HUES64 (cell line): Measurements from ENCODE around the gene WHRN.

Experiments used
- H3K27ac ChIP-seq: 2 replicates; pipeline ENCODE4 v1.7.0; 2013; ENCODE audit warnings: low read depth, low read length, inconsistent platforms
- H3K27me3 ChIP-seq: 2 replicates; pipeline ENCODE4 v1.6.1; 2013; ENCODE audit warnings: mild to moderate bottlenecking, low read length; ENCODE audit not compliant: insufficient read depth
- H3K36me3 ChIP-seq: 2 replicates; pipeline ENCODE4 v1.6.1; 2013; ENCODE audit warnings: mild to moderate bottlenecking, low read length; ENCODE audit not compliant: insufficient read depth
- H3K4me1 ChIP-seq: 2 replicates; pipeline ENCODE4 v1.6.1; 2013; ENCODE audit warnings: mild to moderate bottlenecking, low read length, moderate library complexity; ENCODE audit not compliant: insufficient read depth
- H3K4me3 ChIP-seq: 2 replicates; pipeline ENCODE4 v1.5.1; 2013; ENCODE audit warnings: mild to moderate bottlenecking, low read length, moderate library complexity
- H3K9ac ChIP-seq: 2 replicates; pipeline ENCODE4 v1.6.1; 2013; ENCODE audit warnings: mild to moderate bottlenecking, low read depth, low read length
- H3K9me3 ChIP-seq: 2 replicates; pipeline ENCODE4 v1.6.1; 2013; ENCODE audit warnings: low read depth, low read length; ENCODE audit not compliant: insufficient read depth
- WGBS: fragments of 150-250, 120-280 bp; methylation state at CpG from one replicate; pipeline ENCODE4 v1.1.7; 2013; ENCODE audit warnings: missing lambda C conversion rate; 5-methylcytosine and 5-hydroxymethylcytosine counted together

Gene WHRN

DNA sequence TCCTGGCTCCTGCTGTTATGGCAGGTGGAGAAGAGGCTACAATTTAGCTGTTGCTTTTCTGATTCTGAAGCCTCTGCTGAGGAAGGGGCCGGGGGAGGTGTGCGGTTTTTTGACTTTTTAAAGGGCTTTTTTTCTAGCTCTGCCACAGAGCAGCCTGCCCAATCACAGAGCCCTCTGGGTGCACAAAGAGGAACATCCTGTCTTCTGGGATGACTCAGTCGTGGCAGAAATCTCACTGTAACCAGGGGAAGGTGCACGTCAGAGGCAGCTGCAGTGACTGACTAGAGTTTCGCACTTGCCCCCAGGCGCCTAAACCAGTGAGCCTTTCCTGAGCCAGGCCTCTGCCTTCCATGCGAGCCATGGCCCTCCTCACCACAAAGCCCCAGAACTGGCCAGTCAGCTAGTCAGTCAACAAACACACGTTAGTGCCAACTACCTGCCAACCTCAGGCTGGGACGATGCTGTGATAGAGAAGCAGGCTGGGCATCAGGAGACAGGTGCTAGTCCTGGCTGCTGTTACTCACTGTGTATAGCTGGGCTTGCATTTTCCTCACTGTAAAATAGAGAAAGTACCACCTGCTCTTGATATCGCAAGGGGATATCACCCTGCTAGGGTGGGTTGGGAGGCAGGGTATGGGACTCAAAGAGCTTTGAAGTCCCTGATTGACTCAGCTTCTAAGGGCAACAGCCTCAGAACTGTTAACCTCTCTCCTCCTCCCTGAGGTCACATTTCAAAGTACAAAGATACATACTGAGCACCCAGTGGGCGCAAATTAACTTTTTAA, 119.7 kb downstream of the WHRN start:
- Histone ChIP-seq H3K4me1 (peaks cover 55% of the 10 kb centered on the region), H3K4me3 (no peak overlapping the region), H3K36me3 (no peaks in the 10 kb centered on the region), H3K27me3 (no peaks in the 10 kb centered on the region), H3K27ac (peak overlapping the region; percentile 58; the same call in 1 of the 2 replicates), H3K9me3 (no peaks in the 10 kb centered on the region), H3K9ac (0 out of 2 replicates have a peak overlapping the region, but pooled peaks have one; percentile 1)
- WGBS: 49% methylated on average over 11 of the region's 11 CpGs

- WGBS: 76% methylated on average over 7 of the region's 7 CpGs
- Histone ChIP-seq H3K27ac (peak overlapping the region; percentile 58; the same call in 1 of the 2 replicates), H3K4me3 (no peak overlapping the region), H3K9ac (no peak overlapping the region), H3K4me1 (peaks cover 58% of the 10 kb centered on the region), H3K36me3 (peaks cover 5% of the 10 kb centered on the region; the same call in 1 of the 2 replicates), H3K9me3 (no peaks in the 10 kb centered on the region), H3K27me3 (no peaks in the 10 kb centered on the region)
These were observed 120.4 kb downstream of the WHRN start for GRCh38 chr9:114384836-114385396.

DNA sequence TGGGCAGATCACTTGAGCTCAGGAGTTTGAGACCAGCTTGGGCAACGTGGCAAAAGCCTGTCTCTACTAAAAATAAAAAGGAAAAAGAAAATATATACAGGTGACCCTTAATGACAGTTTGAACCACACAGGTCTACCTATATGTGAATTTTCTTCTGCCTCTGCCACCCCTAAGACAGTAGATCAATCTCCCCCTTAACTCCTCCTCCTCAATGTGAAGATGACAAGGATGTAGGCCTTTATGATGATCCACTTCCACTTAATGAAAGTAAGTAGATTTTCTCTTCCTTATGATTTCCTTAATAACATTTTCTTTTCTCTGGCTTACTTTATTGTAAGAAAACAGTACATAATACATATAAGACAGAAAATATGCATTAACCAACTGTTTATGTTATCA, 120.9 kb downstream of the WHRN start:
- no peaks in the 10 kb centered on the region for H3K27me3 ChIP-seq
- WGBS: 57% methylated on average over 1 of the region's 1 CpG
- H3K9me3 ChIP-seq: no peaks in the 10 kb centered on the region
- peaks cover 58% of the 10 kb centered on the region for H3K4me1 ChIP-seq
- H3K9ac ChIP-seq: no peak overlapping the region
- no peak overlapping the region for H3K27ac ChIP-seq
- H3K36me3 ChIP-seq: peaks cover 5% of the 10 kb centered on the region; the same call in 1 of the 2 replicates
- no peak overlapping the region for H3K4me3 ChIP-seq

- WGBS: 74% methylated on average over 8 of the region's 8 CpGs
- 0 out of 2 replicates have a peak overlapping the region, but pooled peaks have one; percentile 11 for H3K9ac ChIP-seq
- H3K4me3 ChIP-seq: no peak overlapping the region
- peak overlapping the region; percentile 38 for H3K27ac ChIP-seq
- H3K27me3 ChIP-seq: no peaks in the 10 kb centered on the region
- no peaks in the 10 kb centered on the region for H3K9me3 ChIP-seq
- peaks cover 5% of the 10 kb centered on the region; the same call in 1 of the 2 replicates for H3K36me3 ChIP-seq
- H3K4me1 ChIP-seq: peaks cover 58% of the 10 kb centered on the region
These were observed 121.6 kb downstream of the WHRN start for GRCh38 chr9:114383521-114384231.

DNA sequence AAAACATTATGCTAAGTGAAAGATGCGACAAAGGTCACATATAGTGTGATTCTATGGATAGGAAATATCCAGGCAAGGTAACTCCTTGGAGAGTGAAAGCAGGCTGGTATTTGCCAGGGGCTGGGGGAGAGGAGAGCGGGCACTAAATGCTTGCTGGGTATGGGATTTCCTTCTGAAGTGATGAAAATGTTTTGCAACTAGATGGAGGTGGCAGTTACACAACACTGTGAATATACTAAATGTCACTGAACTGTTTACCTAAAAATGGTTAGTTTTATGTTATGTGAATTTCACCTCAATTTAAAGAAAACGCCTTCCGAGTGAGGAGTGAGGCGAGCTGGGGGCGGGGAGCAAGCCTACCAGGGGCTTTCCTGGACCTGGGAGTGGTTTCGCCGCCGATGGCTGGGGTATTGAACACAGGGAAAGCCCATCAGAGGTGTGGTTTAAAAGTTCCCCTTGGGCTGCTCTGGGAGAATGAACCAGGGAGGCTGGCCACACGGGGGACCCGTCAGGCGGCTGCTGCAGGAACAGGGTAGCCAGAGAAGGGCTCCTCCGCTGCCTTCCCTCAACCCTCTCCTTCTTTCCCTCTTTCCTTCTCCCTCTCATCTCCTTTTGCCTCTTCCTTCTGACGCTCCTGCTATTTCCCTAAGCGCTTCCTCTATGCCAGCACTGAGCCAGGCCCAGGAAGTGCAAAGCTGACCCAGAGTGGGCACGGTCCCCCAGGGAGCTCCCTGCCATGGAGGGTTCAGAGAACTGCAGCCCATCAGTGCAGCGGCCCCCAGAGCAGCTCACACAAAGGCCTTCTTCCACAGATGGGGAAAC, 122.4 kb downstream of the WHRN start:
- peaks cover 5% of the 10 kb centered on the region; the same call in 1 of the 2 replicates for H3K36me3 ChIP-seq
- no peaks in the 10 kb centered on the region for H3K9me3 ChIP-seq
- H3K4me3 ChIP-seq: no peak overlapping the region
- H3K27ac ChIP-seq: peak overlapping the region; percentile 38
- whole genome bisulfite sequencing: 51% methylated on average over 17 of the region's 17 CpGs
- peaks cover 52% of the 10 kb centered on the region for H3K4me1 ChIP-seq
- 0 out of 2 replicates have a peak overlapping the region, but pooled peaks have one; percentile 11 for H3K9ac ChIP-seq
- H3K27me3 ChIP-seq: no peaks in the 10 kb centered on the region

DNA sequence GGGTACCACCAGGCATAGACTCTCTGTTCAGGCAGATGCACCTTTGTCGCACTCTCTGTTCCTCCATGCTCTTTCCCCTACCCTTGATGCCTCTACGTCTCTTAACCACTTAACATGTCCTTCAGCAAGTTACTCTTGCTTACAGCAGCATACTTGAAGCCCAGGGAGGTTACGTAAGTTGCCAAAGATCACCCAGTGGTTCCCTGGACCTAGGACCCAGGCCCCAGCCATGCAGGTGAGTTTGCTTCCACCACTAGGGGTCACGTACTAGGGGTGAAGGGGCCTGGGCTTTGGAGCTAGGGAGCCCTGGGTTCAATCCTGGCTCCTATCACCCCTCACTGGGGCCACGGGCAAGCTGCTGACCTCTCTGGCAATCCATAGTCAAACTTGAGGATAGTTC, 126.4 kb downstream of the WHRN start:
- no peaks in the 10 kb centered on the region for H3K9me3 ChIP-seq
- no peak overlapping the region for H3K9ac ChIP-seq
- no peaks in the 10 kb centered on the region for H3K27me3 ChIP-seq
- whole genome bisulfite sequencing: 93% methylated on average over 5 of the region's 5 CpGs
- H3K36me3 ChIP-seq: peaks cover 13% of the 10 kb centered on the region
- H3K4me3 ChIP-seq: no peak overlapping the region
- H3K4me1 ChIP-seq: peaks cover 31% of the 10 kb centered on the region
- H3K27ac ChIP-seq: no peak overlapping the region

DNA sequence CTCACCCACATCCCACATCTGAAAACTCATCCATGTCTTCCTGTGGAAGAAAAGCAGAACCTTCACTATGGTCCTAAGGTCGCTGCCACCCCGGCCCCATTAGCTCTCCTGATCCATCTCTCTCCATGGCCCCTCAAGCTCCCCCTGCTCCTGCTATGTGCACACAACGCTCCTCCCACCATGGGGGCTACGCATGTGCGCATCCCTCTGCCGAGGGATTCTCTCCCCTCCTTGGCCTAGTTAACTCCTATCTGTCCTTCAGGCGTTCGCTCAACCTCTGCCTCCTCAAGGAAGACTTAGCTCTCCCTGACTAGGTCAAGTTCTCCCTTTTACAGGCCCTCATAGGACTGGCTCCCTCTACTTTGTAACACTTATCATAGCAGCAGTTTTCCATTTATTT, 127.3 kb downstream of the WHRN start:
- no peak overlapping the region for H3K4me3 ChIP-seq
- H3K9ac ChIP-seq: no peak overlapping the region
- peaks cover 13% of the 10 kb centered on the region for H3K36me3 ChIP-seq
- H3K27me3 ChIP-seq: no peaks in the 10 kb centered on the region
- no peak overlapping the region for H3K27ac ChIP-seq
- WGBS: 89% methylated on average over 8 of the region's 8 CpGs
- peaks cover 22% of the 10 kb centered on the region for H3K4me1 ChIP-seq
- no peaks in the 10 kb centered on the region for H3K9me3 ChIP-seq

DNA sequence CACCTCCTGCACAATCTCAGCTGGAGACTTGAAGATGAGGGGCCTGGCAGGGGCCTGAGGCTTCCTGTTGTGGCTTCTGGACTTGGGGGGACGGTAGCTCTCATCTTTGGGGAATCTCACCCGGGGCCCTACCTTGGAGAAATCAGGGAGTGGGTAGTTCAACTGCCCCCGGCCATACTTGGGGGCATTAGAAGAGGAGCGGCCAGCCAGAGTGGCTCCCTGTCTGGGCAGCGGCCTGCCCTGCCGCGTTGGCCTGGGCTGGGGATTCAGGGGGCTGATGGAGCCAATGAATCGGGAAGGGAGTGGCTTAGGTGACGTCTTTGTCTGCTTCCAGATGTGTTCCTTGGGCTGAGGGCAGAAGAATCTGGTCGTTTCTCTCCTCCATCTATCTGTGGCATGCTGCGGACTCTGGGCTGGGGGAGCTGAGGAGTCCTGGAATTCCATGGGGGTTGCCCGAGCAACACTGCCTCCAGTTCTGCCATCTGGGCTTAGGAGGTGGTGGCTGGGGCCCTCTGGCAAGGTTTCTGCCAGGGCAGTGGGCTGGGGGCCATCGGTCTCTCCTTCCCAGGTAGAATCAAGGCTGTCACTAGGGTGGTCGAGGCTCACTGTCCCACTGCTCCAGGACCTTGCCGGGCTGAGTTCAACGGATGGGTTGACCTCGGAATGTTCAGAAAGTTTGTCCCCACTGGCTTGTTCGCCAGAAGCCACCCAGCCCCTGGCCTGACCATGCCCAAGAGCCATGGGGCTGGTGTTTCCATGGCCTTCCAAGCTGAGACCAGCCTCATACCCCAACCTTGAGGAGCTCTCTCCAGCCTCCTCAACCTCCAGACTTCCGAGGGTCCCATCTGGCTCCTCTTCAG, 128.5 kb downstream of the WHRN start:
- Histone ChIP-seq H3K9ac (no peak overlapping the region), H3K27ac (no peak overlapping the region), H3K9me3 (no peaks in the 10 kb centered on the region), H3K36me3 (peaks cover 13% of the 10 kb centered on the region), H3K27me3 (no peaks in the 10 kb centered on the region), H3K4me1 (peaks cover 21% of the 10 kb centered on the region), H3K4me3 (no peak overlapping the region)
- 96% methylated on average over 19 of the region's 19 CpGs for WGBS

DNA sequence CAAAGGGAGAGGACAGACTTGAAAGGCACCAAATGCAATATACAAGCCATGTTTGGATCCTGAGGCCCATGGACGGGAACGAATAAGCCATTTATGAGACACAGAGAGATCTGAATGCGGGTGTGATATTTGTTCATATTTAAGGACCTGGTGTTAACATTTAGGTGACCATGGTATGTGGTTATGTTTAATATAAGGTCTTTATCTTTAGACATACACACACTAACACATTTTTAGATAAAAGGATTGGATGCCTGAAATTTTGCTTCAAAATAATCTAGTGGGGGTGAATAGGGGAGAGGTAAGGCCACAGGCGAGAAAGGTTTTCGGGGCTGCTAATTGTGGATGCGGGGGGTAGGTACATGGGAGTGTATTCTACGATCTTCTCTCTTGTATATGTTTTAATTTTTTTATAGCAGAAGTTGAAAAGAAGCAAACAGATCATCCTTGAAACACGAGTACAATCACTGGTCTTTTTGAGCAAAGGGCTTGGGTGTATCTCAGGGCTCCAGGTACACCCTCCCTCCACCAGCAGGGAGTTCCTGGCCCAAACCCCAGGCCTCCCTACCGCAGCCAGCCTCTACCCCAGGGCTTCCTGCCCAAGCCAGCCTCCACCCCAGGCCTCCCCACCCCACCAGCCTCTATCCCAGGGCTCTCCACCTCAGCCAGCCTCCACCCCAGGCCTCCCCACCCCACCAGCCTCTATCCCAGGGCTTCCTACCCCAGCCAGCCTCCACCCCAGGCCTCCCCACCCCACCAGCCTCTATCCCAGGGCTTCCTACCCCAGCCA, 129.7 kb downstream of the WHRN start:
- Histone ChIP-seq H3K9me3 (no peaks in the 10 kb centered on the region), H3K4me1 (peaks cover 32% of the 10 kb centered on the region), H3K27ac (no peak overlapping the region), H3K27me3 (no peaks in the 10 kb centered on the region), H3K36me3 (peaks cover 13% of the 10 kb centered on the region), H3K9ac (0 out of 2 replicates have a peak overlapping the region, but pooled peaks have one; percentile 31), H3K4me3 (no peak overlapping the region)
- 93% methylated on average over 9 of the region's 9 CpGs for WGBS
